ENCODE results near the gene CCR2.

CCR2 gene

GRCh38 chr3:46360907-46361306 is 7.0 kb downstream of the CCR2 start:
- no peak for TF ChIP-seq CTCF (IDR thresholded peaks at IDR 0.05; ENCODE audit: low read depth, low read length)
- DNase-seq (ENCODE audit: low read depth in 2 of 2) = no peak
- no peak overlapping the region for H3K4me3 ChIP-seq (replicated peaks in 1 of 2; ENCODE audit: low read depth in 2 of 2, low read length in 2 of 2)

- DNase-seq (ENCODE audit: low read depth in 2 of 2) = peak in 1 of 2 donors; percentile 9
- no peak for TF ChIP-seq CTCF (IDR thresholded peaks at IDR 0.05; ENCODE audit: low read depth, low read length)
- no peak overlapping the region for H3K4me3 ChIP-seq (replicated peaks in 1 of 2; ENCODE audit: low read depth in 2 of 2, low read length in 2 of 2)
These were observed 7.7 kb downstream of the CCR2 start for GRCh38 chr3:46361408-46362283.

- TF ChIP-seq CTCF (IDR thresholded peaks at IDR 0.05; ENCODE audit: low read depth, low read length) = no peak
- DNase-seq (ENCODE audit: low read depth in 2 of 2) = no peak
- H3K4me3 ChIP-seq (replicated peaks in 1 of 2; ENCODE audit: low read depth in 2 of 2, low read length in 2 of 2) = no peak overlapping the region
These were observed 11.1 kb downstream of the CCR2 start for GRCh38 chr3:46365041-46365440.

GRCh38 chr3:46365737-46366524 is 12.0 kb downstream of the CCR2 start:
- no peak for TF ChIP-seq CTCF (IDR thresholded peaks at IDR 0.05; ENCODE audit: low read depth, low read length)
- DNase-seq (ENCODE audit: low read depth in 2 of 2) = no peak
- H3K4me3 ChIP-seq (replicated peaks in 1 of 2; ENCODE audit: low read depth in 2 of 2, low read length in 2 of 2) = no peak overlapping the region

- H3K4me3 ChIP-seq (replicated peaks in 1 of 2; ENCODE audit: low read depth in 2 of 2, low read length in 2 of 2) = no peak overlapping the region
- DNase-seq (ENCODE audit: low read depth in 2 of 2) = no peak
- no peak for TF ChIP-seq CTCF (IDR thresholded peaks at IDR 0.05; ENCODE audit: low read depth, low read length)
These were observed 13.9 kb downstream of the CCR2 start for GRCh38 chr3:46367811-46368210.

GRCh38 chr3:46368569-46368968 is 14.7 kb downstream of the CCR2 start:
- no peak for TF ChIP-seq CTCF (IDR thresholded peaks at IDR 0.05; ENCODE audit: low read depth, low read length)
- no peak overlapping the region for H3K4me3 ChIP-seq (replicated peaks in 1 of 2; ENCODE audit: low read depth in 2 of 2, low read length in 2 of 2)
- peak; percentile 2 to 19 for DNase-seq (ENCODE audit: low read depth in 2 of 2)

Data from cardiac fibroblast (primary cell).